ENCODE measurements around the gene SEL1L. TPM values are rescaled to one million over a fixed set of nuclear protein-coding genes. Genes with fewer than 3 reads are reported as not detected.
A peak's percentile ranks its signal among the peaks of the same experiment; 100 is the strongest.

SEL1L gene
- total RNA-seq, 1 donor from 2014 or later = 55.4 TPM

DNA sequence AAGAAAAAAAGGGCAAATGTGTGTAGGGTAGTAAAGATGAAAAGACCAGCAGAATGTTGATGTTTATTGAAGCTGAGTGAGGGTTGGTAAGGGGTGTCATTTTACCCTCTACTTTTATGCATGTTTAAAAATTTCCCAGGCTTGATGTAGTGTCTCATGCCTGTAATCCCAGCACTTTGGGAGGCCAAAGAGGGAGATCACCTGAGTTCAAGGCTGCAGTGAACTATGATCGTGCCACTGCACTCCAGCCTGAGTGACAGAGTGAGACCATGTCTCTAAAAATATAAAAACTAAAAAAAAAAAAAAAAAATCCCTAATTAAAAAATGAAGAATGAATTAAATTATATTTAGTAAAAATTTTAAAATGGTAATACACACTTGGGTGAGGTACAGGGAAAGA is 8.5 kb downstream of the SEL1L start:
- CTCF ChIA-PET = no interaction called here
- TF ChIP-seq, protein P1, sequence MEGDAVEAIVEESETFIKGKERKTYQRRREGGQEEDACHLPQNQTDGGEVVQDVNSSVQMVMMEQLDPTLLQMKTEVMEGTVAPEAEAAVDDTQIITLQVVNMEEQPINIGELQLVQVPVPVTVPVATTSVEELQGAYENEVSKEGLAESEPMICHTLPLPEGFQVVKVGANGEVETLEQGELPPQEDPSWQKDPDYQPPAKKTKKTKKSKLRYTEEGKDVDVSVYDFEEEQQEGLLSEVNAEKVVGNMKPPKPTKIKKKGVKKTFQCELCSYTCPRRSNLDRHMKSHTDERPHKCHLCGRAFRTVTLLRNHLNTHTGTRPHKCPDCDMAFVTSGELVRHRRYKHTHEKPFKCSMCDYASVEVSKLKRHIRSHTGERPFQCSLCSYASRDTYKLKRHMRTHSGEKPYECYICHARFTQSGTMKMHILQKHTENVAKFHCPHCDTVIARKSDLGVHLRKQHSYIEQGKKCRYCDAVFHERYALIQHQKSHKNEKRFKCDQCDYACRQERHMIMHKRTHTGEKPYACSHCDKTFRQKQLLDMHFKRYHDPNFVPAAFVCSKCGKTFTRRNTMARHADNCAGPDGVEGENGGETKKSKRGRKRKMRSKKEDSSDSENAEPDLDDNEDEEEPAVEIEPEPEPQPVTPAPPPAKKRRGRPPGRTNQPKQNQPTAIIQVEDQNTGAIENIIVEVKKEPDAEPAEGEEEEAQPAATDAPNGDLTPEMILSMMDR (IDR thresholded peaks at IDR 0.05) = no peak
- DNase-seq (no peak), ATAC-seq (ENCODE audit: low read depth) (no peak)
- peaks cover 70% of the 10 kb centered on the region for H3K36me3 Mint-ChIP-seq (ENCODE audit: low read depth)
- no peaks in the 10 kb centered on the region for H3K9me3 Mint-ChIP-seq
- POLR2A ChIA-PET = no interaction called here
- H3K4me3 Mint-ChIP-seq = no peak overlapping the region
- H3K27me3 Mint-ChIP-seq = no peaks in the 10 kb centered on the region
- intact Hi-C loops (cut with micrococcal nuclease) = no loop called here
- H3K27ac Mint-ChIP-seq = no peak overlapping the region
- peaks cover 18% of the 10 kb centered on the region for H3K4me1 Mint-ChIP-seq

DNA sequence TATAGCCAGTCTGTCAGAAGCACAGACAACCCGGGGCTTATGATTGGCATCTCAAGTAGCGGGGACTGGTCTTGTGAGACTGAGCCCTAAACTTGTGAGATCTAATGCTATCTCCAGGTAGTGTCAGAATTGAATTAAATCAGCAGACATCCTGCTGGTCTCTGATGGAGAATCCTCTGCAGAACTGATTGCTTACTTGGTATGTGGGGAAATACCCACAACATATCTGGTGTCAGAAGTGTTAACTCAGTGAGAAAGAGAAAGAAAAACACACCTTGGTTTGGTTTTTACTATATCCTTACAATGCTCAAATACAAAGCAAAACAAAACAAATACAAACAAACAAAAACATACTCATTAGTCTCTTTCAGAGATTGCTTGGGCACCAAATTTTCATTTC is 10.0 kb downstream of the SEL1L start:
- Mint-ChIP-seq H3K27ac (no peak overlapping the region), H3K4me1 (peaks cover 21% of the 10 kb centered on the region), H3K4me3 (no peak overlapping the region), H3K9me3 (no peaks in the 10 kb centered on the region), H3K27me3 (no peaks in the 10 kb centered on the region), H3K36me3 (ENCODE audit: low read depth) (peaks cover 81% of the 10 kb centered on the region)
- TF ChIP-seq, protein P1 (IDR thresholded peaks at IDR 0.05) = no peak
- intact Hi-C loops (cut with micrococcal nuclease) = no loop called here
- ChIA-PET POLR2A (no interaction called here), CTCF (no interaction called here)
- no peak for ATAC-seq (ENCODE audit: low read depth)
- DNase-seq = no peak

DNA sequence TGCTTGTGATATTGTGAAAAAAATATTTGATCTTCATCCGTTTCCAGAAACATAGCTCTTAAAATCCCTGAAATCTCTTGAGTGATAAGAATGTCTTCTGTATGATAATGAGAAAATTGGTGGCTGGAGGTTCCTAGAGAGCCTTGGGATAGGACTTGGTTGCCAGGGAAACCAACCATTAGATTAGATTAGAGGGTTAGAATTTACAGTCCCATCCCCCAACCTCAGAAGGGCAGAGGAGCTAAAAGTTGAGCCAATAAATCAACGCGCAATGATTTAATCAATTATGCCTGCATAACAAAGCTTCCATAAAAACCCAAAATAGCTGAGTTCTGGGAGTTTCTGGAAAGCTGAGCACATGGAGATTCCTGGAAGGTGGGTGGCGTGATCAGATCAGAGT is 10.6 kb downstream of the SEL1L start:
- H3K27ac Mint-ChIP-seq = no peak overlapping the region
- peaks cover 79% of the 10 kb centered on the region for H3K36me3 Mint-ChIP-seq (ENCODE audit: low read depth)
- H3K4me3 Mint-ChIP-seq = no peak overlapping the region
- peaks cover 17% of the 10 kb centered on the region for H3K4me1 Mint-ChIP-seq
- no peak for ATAC-seq (ENCODE audit: low read depth)
- H3K27me3 Mint-ChIP-seq = no peaks in the 10 kb centered on the region
- TF ChIP-seq, protein P1 (IDR thresholded peaks at IDR 0.05) = no peak
- intact Hi-C loops (cut with micrococcal nuclease) = no loop called here
- ChIA-PET POLR2A (no interaction called here), CTCF (no interaction called here)
- no peak for DNase-seq
- H3K9me3 Mint-ChIP-seq = no peaks in the 10 kb centered on the region

GRCh38 chr14:81521356-81521755 is 12.3 kb downstream of the SEL1L start:
- no peaks in the 10 kb centered on the region for H3K27me3 Mint-ChIP-seq
- no peak overlapping the region for H3K27ac Mint-ChIP-seq
- TF ChIP-seq, protein P1 (IDR thresholded peaks at IDR 0.05) = no peak
- peaks cover 84% of the 10 kb centered on the region for H3K36me3 Mint-ChIP-seq (ENCODE audit: low read depth)
- peaks cover 14% of the 10 kb centered on the region for H3K4me1 Mint-ChIP-seq
- intact Hi-C loops (cut with micrococcal nuclease) = no loop called here
- ChIA-PET POLR2A (no interaction called here), CTCF (no interaction called here)
- no peak overlapping the region for H3K4me3 Mint-ChIP-seq
- no peaks in the 10 kb centered on the region for H3K9me3 Mint-ChIP-seq
- DNase-seq = no peak
- ATAC-seq (ENCODE audit: low read depth) = no peak

DNA sequence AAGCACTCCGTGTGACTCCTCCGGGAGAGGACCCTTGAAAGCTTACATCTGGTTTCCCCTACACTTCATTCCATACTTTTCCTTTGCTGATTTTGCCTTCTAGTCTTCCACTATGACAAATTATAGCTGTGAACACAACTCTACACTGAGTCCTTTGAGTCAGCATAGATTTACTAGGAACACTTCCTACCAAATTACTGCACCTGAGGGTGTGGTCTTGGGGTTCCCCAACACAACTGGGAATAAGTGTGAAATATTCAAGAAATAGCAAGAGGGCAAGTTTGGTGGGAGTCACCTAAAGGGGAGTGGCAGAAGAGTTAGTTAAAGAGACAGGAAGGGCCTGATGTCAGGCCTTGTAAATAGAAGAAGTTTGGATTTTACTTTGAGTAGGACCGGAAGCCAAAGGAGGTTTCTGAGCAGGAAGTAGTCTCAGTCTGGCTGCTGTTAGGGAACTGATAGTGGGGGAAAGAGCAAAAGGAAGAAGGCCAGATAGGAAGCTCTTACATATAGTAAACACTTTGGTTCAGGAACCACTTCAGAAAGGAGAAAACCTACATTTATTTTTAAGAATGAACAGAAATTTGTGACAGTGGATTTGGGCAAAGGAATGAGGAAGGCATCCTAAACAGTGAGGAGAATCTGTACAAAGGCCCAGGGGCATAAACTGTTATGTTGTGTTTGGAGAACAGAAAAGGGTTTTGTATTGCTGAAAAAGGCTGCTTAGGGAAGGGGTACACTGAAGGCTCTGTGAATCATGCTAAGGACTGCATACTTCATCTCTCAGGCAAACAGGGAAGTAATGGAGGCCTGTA is 14.2 kb downstream of the SEL1L start:
- peak overlapping the region; percentile 80 for H3K27ac Mint-ChIP-seq

More for the DNA sequence above, 14.2 kb downstream of the SEL1L start:
- Mint-ChIP-seq H3K4me3 (peak overlapping the region; percentile 6), H3K4me1 (peaks cover 14% of the 10 kb centered on the region), H3K36me3 (ENCODE audit: low read depth) (peaks cover 86% of the 10 kb centered on the region), H3K27me3 (no peaks in the 10 kb centered on the region), H3K9me3 (no peaks in the 10 kb centered on the region)
- TF ChIP-seq, protein P1 (IDR thresholded peaks at IDR 0.05) = no peak
- CTCF ChIA-PET = no interaction called here
- POLR2A ChIA-PET = no interaction called here
- intact Hi-C loops (cut with micrococcal nuclease) = no loop called here
- ATAC-seq (ENCODE audit: low read depth) (peak; percentile 42), DNase-seq (no peak)
